ENCODE results near the gene CCDC182.
A peak's percentile ranks its signal among the peaks of the same experiment; 100 is the strongest.

CCDC182 gene

DNA sequence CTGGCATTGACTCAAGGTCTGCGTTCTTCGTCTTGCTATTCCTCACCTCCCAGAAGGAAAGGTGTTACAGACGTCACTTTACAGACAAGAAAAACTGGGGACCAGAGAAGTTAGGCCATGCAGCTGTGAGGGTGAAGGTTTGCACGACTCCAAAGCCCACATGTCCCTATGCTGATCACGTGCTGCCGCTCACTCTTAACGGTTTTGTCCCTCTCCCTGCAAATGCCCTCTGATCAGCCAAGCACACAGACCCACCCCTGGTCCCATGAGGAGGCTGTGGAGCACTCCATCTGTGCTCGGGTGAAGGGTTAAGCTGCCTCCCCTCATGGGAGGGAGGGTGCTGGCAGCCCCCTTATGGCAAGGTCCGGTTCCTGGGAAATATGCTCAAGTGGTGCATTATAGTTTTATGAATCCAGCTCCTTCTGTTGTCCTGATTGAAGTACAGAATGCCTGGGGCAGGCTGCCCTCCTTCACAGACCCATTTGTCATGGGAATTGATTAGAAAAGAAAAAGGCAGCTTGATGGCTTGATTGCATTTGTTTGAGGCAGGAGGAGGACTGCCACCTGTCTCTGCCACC is 18.8 kb downstream of the CCDC182 start:
- no peak for DNase-seq

DNA sequence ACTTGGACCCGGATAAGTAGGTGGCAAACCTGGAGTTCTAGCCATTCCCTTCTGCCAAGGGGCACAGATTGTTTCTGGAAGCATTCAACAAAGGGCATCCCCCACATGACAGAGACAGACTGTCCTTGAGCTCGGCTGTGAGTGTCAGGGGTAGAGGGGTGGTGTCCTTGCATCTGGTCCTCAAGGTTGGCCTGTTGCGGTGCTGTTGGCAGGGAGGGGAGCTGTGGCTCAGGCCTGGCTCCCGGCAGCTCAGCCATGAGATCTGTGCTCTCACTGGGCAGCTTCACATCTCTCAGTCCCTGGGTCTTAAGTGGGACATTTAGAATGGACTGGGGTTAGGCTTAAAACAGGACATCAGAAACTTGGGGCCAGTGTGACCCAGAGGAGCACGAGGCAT is 20.4 kb downstream of the CCDC182 start:
- no peak for DNase-seq

DNA sequence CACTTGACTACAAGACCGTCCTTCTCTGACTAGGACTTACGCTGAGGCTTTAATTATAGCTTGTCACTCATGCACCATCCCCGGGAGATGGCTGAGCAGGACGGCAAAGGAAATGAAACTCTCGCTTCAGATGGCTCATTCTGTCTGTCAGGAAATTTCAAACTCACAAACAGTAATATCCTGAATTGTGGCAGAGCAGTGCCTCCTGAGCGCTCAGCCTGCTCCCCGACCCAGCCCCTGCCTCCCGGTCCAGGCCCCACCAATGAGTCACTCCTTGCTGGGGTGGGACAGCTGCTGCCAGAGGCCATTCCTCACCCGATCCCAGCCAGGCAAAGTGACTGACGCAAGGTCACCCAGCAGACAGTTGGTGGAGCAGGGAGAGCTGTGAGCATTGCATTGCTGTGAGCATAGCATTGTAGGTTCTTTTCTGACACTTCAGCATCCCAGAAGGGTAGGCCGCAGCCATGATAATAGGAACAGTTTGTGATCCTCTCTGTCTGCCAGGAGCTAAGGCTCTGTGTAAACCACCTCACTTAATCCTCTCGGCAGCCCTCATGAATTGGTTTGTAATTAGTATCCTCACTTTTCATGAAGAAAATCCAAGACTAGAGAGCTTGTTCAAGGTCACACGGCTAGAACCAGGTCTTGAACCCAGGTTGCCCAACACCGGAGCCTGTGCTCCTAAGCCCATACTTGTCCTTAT is 20.9 kb downstream of the CCDC182 start:
- DNase-seq = no peak

DNA sequence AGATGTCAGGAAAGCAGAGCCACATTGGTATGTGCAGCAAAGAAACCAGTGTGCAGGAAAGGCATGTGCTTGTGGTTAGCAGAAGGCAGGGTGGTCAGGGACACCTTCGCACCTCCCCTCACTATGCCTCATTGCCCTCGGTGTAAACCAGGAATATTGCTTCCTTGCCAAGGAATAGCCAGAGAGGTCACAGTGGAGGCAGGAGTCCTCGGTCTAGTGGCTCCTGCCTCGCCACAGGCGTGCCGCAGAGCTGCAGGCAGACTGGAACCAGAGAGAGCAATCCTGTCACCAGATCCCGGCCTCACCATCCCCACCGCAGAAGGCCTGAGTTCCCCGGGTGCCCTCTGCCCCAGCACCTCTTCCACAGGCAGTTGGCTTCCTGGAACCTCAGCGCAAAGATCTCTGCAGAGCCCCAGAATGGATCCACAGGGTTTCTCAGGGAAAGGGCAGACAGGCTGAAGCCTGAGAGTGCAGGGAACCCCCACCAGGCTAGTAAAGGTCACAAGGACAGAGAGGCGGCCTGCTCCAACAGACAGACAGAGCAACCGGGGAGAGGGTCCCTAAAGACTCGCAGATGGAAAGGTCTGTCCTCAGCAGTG is 21.6 kb downstream of the CCDC182 start:
- no peak for DNase-seq

DNA sequence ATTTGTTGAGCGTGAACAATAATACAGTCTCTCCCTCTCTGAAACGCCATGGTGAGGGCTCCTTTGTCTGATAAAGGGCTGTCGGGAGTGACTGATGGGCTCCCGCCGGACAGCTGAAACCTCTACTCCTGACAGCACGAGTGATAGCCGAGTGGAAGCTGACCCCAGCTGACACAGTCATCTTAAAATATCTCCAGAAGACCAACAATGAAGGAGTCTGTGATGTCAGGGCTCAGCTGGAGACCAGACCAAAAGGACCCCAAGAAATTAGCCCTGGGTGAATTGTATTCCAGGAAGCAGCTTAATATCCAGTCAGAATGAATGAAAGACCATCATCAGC is 22.4 kb downstream of the CCDC182 start:
- DNase-seq = no peak

DNA sequence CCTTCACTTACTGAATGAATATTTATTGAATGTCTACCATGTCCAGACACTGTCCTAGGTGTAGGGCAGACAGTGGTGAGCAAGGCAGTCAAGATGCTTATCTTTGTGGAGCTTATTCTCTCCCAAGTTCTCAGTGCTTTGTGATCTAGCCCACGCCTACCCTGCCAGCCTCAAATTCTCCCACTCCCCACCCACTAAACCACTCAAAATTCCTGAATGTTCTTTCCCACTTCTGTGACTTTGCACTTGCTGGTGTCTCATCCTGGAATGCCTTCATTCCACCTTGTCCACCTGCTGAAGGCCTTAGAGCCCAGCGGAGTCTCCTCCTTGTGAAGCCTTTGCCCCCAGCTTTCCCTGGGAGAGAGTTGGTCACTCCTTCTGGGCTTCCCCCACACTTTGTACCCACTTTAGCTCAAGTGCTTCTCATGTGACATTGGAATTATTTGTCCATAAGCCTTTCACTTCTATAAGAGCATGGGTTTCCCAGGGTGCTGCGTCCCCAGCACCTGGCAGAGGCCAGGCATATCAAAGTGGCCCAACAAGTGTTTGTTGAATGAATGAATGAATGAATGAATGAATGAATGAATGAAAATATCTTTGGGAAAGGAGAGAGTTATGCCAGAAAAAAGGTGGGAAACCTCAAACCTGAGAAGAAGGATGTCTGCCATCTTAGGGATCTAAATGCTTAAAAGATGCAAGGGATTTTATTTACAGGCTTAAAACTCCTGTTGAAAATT is 23.0 kb downstream of the CCDC182 start:
- DNase-seq = no peak

DNA sequence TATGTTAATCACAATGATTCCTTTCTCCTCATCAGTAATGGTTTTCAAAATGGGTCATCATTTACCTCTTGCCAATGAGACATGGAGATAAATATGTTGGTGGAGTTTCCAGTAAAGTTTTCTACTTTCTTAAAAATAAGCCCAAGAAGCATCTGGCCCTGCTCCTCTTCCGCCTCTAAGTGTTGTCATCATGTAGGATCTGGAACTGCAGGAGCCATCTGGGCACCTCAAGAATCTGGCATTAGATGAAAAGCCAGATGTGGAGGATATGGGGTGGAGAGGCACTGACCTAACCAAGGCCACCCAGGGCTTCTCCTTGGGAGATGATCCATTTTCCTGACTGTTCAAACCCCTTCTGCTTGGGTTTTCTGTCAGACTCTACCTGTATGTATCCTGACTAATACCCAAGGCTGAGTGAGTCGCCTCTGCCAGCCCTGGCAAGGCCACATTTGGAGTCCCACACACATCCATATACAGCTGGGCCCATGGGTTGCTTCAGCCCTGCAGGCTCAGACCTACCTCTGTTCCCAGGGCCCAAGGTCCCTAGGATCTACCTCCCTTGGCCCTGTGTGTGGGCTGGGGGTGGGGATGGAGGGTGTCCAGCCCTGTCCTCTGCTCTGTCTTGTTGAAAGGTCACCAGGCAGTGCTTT is 24.6 kb downstream of the CCDC182 start:
- no peak for DNase-seq

DNA sequence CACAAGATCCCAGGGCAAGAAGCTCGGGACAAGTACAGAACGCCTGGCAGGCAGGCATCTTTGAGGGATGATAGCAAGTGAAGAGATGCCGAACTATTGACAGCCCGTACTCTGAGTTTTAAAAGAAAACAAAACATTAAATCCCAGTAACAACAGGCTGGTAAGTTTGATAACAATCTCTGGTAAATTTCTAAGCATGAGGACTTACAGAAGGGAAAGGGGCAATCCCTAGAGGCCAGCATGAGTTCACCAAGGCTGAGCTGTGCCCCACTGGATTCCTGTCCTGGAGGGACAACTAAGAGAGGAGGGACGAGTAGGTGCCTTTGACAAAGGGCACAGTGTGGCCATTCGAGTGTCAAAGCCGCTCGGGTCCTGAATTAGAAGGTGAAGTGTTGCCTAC is 26.2 kb downstream of the CCDC182 start:
- no peak for DNase-seq

DNA sequence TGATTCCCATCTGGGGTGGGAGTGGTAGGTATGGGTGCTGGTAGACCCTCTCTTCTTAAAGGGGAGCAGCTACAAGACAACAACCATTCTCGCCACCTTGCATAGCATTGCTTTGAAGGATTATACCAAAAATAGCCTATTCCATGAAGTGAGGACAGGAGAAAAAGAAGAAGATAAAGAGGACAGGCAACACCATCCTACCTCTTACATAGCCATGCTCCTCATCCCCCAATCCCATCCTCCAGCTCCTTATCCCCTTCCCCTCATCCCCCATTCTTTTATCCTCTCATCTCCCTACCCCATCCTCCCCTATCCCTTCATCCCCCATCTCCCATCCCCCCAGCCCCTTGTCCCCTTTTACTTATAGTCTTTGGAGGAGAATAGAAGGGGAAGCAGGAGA is 29.1 kb downstream of the CCDC182 start:
- no peak for DNase-seq

DNA sequence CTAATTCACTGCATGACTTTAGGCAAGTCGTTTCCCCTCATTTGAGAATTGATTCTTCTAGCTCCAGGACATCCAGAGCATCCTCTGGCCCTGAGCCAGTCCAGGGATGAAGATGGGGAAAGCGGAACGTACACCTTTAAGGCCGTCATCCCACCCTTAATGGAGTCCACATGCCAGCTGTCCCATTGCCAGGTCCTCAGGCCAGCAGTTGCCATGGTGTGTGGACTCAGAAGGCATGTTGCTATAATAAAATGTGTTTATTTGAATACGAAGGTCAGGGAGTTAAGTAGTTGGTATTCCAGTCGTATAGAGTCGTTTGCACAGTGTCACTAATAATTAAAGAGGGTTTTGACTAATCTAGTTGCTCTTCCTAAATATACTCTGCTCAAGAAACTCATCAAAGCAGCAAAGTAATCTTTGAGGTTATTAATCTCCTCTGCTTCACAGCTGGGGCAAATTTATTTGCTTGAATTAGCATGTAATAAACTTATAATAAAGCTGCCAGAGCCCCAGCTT is 30.4 kb downstream of the CCDC182 start:
- no peak for DNase-seq

DNA sequence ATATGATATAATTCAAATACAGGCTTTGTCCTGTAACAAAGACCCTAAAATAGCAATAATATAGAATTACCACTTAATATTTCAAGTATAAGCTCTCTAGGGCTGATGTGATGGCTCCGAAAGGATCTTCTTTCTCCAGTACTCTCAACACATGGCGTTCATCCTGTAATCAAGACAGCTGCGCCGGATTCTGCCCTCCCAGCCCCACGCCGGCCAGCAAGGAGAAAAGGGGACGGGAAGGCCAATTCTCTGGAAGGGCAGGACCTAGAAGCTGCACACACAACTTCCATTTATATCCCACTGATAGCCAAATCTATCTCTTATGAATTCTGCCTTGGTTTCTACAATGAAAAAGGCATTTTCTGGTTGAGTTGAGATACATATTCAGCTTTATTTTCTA is 32.0 kb downstream of the CCDC182 start:
- DNase-seq = no peak

DNA sequence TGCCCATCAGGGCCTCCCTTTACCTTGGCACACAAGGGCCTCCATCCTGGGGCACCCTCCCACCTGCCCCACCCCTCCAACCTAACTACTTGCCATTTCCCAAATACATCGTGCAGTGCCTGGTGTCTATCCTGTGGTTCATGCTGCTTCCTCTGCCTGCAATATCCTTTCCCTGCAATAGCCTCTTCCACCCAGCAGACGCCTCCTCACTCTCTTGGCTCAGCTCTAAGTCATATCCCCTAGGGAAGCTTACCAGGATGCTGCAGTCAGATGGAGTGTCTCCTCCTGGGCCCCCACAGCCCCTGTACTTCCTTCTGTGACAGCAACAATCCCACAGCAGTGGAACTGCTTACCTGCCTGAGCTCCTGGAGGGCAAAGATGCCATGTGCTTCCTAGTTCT is 36.7 kb downstream of the CCDC182 start:
- no peak for DNase-seq

DNA sequence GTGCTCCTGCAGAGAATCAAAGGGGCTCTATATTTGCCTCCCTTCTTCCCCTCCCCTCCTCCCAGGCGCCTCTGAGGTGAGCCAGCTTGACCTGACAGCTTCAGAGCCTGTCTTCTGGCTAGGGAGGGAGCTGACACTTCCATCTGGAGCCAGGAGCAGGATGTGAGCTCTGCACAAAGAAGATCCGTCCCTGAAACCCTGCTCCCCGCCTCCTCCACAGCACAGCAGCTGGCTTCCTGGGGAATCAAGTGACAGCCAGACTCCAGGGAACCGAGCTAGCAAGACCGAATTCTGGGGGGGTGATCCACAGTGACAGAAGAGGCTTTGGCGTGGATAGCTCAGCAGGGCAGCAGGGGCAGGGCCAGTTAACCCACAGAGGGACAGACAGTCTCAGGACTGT is 37.2 kb downstream of the CCDC182 start:
- no peak for DNase-seq

DNA sequence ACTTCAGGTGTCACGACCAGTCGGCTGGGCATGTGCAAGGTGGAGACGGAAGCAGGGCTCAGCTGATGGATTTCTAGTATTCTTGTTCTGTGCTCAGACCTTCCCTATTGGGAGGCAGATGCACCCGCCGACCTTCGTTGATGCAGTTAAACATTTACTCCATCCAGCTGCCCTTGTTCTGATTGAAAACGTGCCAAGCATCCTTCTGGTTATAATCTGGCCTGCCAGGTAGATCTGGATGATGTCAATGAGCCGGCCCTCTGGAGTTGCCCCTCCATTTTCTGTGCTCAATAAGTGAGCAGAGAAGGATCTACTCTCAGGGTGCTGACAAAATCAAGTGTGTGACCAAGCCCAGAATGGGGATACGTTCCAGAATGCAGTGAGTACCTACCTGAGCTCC is 38.3 kb downstream of the CCDC182 start:
- no peak for DNase-seq

DNA sequence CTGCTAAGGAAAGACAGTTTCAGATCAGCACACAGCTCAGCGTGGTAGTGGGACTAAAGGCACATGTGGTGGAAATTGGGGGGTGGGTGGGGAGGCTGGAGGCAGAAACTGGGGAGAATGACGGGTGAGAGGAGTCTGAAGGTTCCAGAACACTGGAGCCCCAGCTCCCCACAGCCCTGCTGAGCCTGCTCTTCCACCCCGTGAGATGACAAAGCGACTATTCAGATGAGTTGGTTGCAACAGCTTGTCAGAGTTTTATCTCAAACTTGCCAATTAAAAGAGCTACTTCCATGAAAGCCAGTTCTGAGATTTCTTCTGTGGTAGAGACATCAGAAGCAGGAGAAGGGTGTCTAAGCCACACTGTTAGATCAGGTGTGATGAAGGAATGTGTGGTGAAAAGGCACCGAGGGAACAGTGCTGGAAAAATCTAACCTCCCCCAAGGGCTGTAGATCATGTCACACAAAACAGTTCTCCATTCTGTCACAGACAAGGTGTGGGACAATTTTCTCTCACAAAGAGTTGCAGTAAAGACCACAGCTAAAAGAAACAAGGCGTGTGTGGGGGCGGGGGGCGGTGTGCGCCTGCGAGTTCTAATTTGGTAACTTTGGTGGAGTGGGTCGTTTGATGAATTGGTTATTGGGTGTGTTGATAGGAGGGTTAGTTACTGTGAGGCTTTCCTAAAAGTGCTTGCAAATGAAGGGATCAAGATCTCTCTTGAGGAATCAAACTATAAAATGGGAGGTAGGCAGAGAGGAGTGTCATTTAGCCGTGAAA is 39.0 kb downstream of the CCDC182 start:
- DNase-seq = no peak

DNA sequence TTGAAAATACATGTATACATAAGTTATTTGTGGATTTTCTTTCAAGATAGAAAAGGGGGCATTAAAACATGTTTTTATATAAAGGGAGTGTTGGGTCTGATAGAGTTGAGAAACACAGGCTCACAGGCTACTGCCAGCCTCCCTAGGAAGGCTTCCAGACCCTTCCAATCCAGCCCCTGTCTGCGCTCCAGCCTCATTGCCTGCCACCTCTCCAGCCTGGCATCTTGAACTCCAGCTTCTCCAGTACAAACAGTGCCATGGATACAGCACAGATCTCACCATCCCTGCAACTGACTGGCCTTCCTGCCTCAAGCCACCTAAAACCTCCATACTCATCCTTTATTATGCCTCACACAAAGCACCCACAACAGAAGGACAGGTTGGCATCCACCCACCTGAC is 40.7 kb downstream of the CCDC182 start:
- DNase-seq = no peak

DNA sequence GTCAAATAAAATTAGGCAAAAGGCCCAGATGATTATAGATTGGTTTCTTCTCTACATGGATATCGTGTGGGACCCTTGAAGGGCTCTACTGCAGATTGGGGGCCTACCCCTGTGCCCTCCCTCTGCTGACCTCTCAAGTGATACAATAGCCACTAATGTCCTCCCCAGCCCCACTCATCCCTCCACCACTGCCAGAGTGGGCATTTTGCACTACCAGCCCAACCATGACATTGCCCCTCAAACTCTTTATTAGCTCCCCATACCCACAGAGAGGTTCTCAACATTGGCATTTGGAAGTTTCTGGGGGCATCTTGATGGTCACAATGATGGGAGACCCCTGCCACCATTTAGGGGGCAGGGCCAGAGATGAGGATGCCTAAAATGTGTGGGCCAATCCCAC is 41.8 kb downstream of the CCDC182 start:
- DNase-seq = no peak

DNA sequence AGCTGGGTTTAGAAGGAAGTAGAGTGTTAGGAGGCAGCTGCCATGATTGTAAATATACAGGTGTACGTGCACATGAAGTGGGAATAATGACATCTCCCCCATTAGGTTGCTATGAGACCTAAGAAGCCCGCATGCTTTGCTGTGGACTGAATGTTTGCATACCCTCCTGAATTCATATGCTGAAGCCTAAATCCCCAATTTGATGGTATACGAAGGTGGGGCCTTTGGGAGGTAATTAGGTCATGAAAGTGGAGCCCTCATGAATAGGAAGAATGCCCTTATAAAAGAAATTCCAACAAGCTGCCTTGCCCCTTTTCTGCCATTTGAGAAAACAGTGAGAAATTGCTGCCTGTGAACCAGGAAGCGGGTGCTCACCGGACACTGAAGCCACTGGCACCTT is 44.0 kb downstream of the CCDC182 start:
- no peak for DNase-seq

DNA sequence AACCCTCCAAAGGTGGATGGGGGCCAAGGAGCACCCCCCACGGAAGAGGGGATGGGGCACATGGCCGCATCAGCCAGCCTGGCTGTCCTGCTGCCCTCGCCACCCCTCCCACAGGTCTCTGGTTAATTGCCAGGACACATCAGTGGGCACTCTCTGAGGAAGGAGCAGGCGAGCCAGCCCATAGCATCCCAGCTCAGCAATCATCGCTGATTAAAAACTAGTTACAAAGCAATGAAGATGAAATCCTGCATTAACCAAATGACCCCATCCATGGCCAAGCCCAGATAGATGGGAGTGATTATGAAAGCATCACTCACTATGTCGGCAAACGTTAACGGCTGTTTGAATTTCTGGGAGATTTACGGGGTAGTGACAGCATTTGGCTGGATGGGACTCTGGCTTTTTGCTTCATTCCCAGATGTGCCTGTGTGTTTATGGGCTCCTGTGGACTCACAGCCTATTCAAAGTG is 45.3 kb downstream of the CCDC182 start:
- DNase-seq = no peak

DNA sequence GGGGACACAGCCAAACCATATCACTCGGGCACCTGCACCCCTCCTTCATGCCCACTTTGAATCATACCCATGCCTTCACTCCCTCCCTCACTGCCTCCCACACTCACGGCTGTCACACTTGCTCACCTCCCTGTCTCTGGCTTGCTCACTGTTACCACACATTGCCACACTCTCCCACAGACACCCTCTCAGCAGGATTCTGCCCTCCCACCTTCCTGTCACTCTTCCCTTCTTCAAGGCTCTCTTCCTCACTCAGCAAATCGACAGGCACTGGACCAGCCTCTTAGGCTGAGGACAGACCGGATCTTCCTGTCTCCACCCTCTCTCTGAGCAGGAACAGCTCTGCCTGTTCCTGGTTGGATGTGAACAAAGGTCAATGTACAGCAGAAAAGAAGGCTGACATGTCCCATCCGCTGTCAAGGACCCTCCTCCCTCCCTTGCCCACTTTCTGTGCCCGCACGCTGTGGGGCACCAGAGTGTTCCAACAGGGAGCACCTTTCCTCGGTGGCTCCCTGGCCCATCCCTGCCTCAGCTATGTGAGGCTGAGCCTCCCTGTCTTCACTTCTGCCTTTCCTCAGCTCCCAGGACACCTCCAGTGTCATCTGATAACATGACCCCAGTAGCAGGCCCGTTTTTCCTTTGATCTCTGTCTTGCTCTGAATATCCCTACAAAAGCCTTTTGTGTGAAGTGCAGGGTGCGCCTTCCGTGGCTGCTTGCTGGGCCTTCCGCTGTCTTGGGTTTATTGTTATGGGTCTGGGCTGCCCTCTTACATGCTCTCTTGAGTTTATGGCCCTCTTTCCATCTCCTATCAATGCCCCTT is 47.0 kb downstream of the CCDC182 start:
- peak; percentile 22 for DNase-seq

DNA sequence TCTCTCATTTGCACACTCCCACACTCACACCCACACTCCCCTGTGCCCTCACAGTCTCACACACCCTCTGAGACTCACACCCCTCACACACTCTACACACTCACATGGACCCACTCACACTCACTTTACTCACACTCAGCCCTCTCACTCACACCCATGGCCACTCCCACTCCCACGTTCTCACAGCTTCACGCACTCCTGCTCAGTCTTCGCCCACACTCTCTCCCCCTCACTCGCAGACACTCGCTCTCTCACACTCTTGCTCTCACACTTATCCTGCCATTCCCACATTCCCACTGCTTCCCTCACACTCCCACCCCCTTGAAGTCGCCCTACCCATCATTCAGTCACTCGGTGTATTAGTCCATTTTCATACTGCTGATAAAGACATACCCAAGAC is 47.9 kb downstream of the CCDC182 start:
- no peak for DNase-seq

DNA sequence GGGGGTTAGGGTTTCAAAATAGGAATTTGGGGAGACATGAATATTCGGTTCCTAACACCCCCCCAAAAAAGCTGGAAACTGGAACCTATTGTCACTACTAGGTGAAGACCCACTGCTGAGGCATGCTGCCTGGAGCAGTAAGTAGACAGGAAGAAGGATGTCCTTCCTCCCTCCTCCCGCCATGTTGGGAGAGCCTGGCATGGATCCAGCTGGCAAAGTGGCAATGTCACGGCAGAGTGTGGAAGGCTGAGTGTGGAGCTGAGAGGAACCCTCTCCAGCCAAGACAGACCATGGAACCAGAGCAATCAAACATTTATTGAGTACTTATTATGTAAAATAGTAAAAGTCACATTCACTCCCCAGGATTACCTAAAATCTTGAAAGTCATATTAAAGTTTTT is 49.0 kb downstream of the CCDC182 start:
- DNase-seq = no peak

Data from stimulated activated CD4-positive, alpha-beta T cell treated with anti-CD3 and anti-CD28 coated beads, Interleukin-4, amount 100 ng/mL, for 24 hours (primary cell).